CD14-positive monocyte (primary cell): ENCODE data around the gene CYP4F2. TPM values are rescaled to one million over a fixed set of nuclear protein-coding genes. Genes with fewer than 3 reads are reported as not detected.
"Not testable (repeated sequence)": the region's sequence is repeated elsewhere in the genome, so short reads cannot be mapped to it uniquely, and the experiment has no call there.

ENCODE experiments used
- DNase-seq, 3 donors: peaks; one replicate each; pipeline ENCODE4 v3.0.0-alpha.2; 2011 to 2022
- H2AFZ ChIP-seq: 2 replicates; pipeline ENCODE4 v1.6.0; 2012; ENCODE audit warnings: mild to moderate bottlenecking, low read depth, low read length, inconsistent platforms; ENCODE audit not compliant: insufficient read depth, poor library complexity, severe bottlenecking
- H3K27ac ChIP-seq, 2 donors: 1 replicate in 1 of 2; 2 replicates in 1 of 2; pipeline ENCODE4 v1.5.1; 2012 to 2013; ENCODE audit warnings: low read length in 2 of 2, control low read depth in 1 of 2, inconsistent platforms in 1 of 2, low read depth in 1 of 2, mild to moderate bottlenecking in 1 of 2
- H3K27me3 ChIP-seq, 2 donors: one replicate each; pipeline versions ENCODE4 v1.6.0 to v1.6.1; 2011 to 2013; ENCODE audit warnings: low read length in 2 of 2; ENCODE audit not compliant: control insufficient read depth in 2 of 2, insufficient read depth in 2 of 2
- H3K36me3 ChIP-seq, 2 donors: replicated peaks in 1 of 2; 1 replicate in 1 of 2; 2 replicates in 1 of 2; pipeline versions ENCODE4 v1.5.1 to v1.6.1; 2012 to 2013; ENCODE audit warnings: low read length in 2 of 2, control low read depth in 1 of 2, inconsistent platforms in 1 of 2, mild to moderate bottlenecking in 1 of 2; ENCODE audit not compliant: insufficient read depth in 2 of 2, control insufficient read depth in 1 of 2
- H3K4me1 ChIP-seq, 2 donors: 1 replicate in 1 of 2; 2 replicates in 1 of 2; pipeline versions ENCODE4 v1.5.1 to v1.6.1; 2012 to 2013; ENCODE audit warnings: low read length in 2 of 2, control low read depth in 1 of 2, inconsistent platforms in 1 of 2, mild to moderate bottlenecking in 1 of 2, moderate library complexity in 1 of 2; ENCODE audit not compliant: insufficient read depth in 2 of 2, control insufficient read depth in 1 of 2
- H3K4me2 ChIP-seq: replicated peaks from 2 replicates; pipeline ENCODE3; 2012; ENCODE audit warnings: low read length, moderate library complexity, mild to moderate bottlenecking; ENCODE audit not compliant: poor library complexity, severe bottlenecking; ENCODE audit errors: extremely low read depth
- H3K4me3 ChIP-seq, 3 experiments: fragments of 200-600 bp in 1 of 3; sonication (generic) in 1 of 3; replicated peaks in 1 of 3; 1 replicate in 2 of 3; 2 replicates in 1 of 3; pipeline ENCODE4 v1.5.1; 2011 to 2013; ENCODE audit warnings: low read length in 3 of 3, mild to moderate bottlenecking in 3 of 3, control low read depth in 2 of 3, low read depth in 2 of 3, inconsistent platforms in 1 of 3, moderate library complexity in 1 of 3
- H3K79me2 ChIP-seq: 2 replicates; pipeline ENCODE4 v1.6.0; 2012; ENCODE audit warnings: mild to moderate bottlenecking, control low read depth, inconsistent platforms, low read length, moderate library complexity; ENCODE audit not compliant: insufficient read depth
- H3K9ac ChIP-seq: 2 replicates; pipeline ENCODE4 v1.6.0; 2017; ENCODE audit warnings: low read length, mild to moderate bottlenecking; ENCODE audit not compliant: insufficient read depth, poor library complexity, severe bottlenecking
- H3K9me3 ChIP-seq, 2 donors: replicated peaks in 1 of 2; 1 replicate in 1 of 2; 2 replicates in 1 of 2; pipeline versions ENCODE4 v1.5.1 to v1.6.1; 2012 to 2013; ENCODE audit warnings: low read length in 2 of 2, control low read depth in 1 of 2; ENCODE audit not compliant: control insufficient read depth in 1 of 2, insufficient read depth in 1 of 2
- H4K20me1 ChIP-seq: 2 replicates; pipeline ENCODE4 v1.6.0; 2012; ENCODE audit warnings: mild to moderate bottlenecking, low read length, control low read depth, moderate library complexity; ENCODE audit not compliant: insufficient read depth
- H3K27ac Mint-ChIP-seq, 7 donors: one replicate each; pipeline ENCODE4 v1.8.0; 2020; ENCODE audit warnings: mild to moderate bottlenecking in 7 of 7, mixed read lengths in 7 of 7, moderate library complexity in 6 of 7, inconsistent platforms in 2 of 7
- H3K27me3 Mint-ChIP-seq, 3 donors: one replicate each; pipeline ENCODE4 v1.8.0; 2021 to 2022; ENCODE audit warnings: low read depth in 3 of 3, mild to moderate bottlenecking in 3 of 3, mixed read lengths in 3 of 3, moderate library complexity in 3 of 3, inconsistent platforms in 1 of 3
- H3K36me3 Mint-ChIP-seq, 2 donors: one replicate each; pipeline ENCODE4 v1.8.0; 2020; ENCODE audit warnings: mixed read lengths in 2 of 2, inconsistent platforms in 1 of 2, mild to moderate bottlenecking in 1 of 2
- H3K4me1 Mint-ChIP-seq: one replicate; pipeline ENCODE4 v1.8.0; 2020; ENCODE audit warnings: mild to moderate bottlenecking, mixed read lengths
- H3K4me3 Mint-ChIP-seq, 2 donors: one replicate each; pipeline ENCODE4 v1.8.0; 2020; ENCODE audit warnings: mild to moderate bottlenecking in 2 of 2, mixed read lengths in 2 of 2, moderate library complexity in 1 of 2
- H3K9me3 Mint-ChIP-seq, 7 donors: one replicate each; pipeline ENCODE4 v1.8.0; 2020 to 2022; ENCODE audit warnings: mixed read lengths in 7 of 7, mild to moderate bottlenecking in 6 of 7, moderate library complexity in 6 of 7, inconsistent platforms in 2 of 7
- CTCF ChIP-seq: fragments of 200-600 bp; IDR thresholded peaks from one replicate; pipeline ENCODE4 v1.8.0; 2022; ENCODE audit warnings: antibody characterized with exemption, mild to moderate bottlenecking
- WGBS: methylation state at CpG from one replicate; pipeline ENCODE4 v1.1.5; 2013; ENCODE audit warnings: missing lambda C conversion rate; ENCODE audit not compliant: insufficient coverage; 5-methylcytosine and 5-hydroxymethylcytosine counted together
- intact Hi-C, 2 donors: fragments of 100-400 bp; cut with micrococcal nuclease; formaldehyde crosslinking; loops; one replicate each; pipeline versions ENCODE4 v1.15.0 to v1.15.1; 2023
- polyA plus RNA-seq, 3 donors: library from polyadenylated mRNA; depleted of rRNA in 1 of 3; unstranded in 2 of 3; stranded (reverse) in 1 of 3; fragments of 300-500 nt in 2 of 3; fragments of >200 nt in 1 of 3; fragmentation: Illumina TruSeq in 2 of 3; gene quantifications; 1 replicate in 2 of 3; 2 replicates in 1 of 3; pipeline ENCODE4 v1.2.3, GENCODE V29; 2012 to 2021

CYP4F2 gene
- polyA plus RNA-seq, 3 donors, result not detected

GRCh38 chr19:15874821-15875474, 22.9 kb downstream of the CYP4F2 start:
- no peaks in the 10 kb centered on the region for H4K20me1 ChIP-seq
- no peaks in the 10 kb centered on the region for H3K27me3 ChIP-seq
- no peaks in the 10 kb centered on the region for H3K9me3 ChIP-seq
- H3K9ac ChIP-seq, result no peak overlapping the region
- H3K79me2 ChIP-seq, result no peaks in the 10 kb centered on the region
- no peak for DNase-seq
- H3K27ac ChIP-seq, result no peak overlapping the region
- Mint-ChIP-seq H3K27ac (no peak overlapping the region), H3K4me1 (peaks cover 19% of the 10 kb centered on the region), H3K9me3 (peaks cover 0 to 6% (median 0%) of the 10 kb centered on the region in 7 donors), H3K27me3 (peaks cover 0 to 2% (median 0%) of the 10 kb centered on the region in 3 donors), H3K36me3 (no peaks in the 10 kb centered on the region), H3K4me3 (no peak overlapping the region)
- H2AFZ ChIP-seq, result no peak overlapping the region
- no peak for TF ChIP-seq CTCF
- H3K4me1 ChIP-seq, result peaks cover 19 to 20% of the 10 kb centered on the region in 2 donors
- intact Hi-C loops, result no loop called here
- no peak overlapping the region for H3K4me3 ChIP-seq
- WGBS, result 0% methylated on average over 1 of the region's 4 CpGs
- H3K36me3 ChIP-seq, result no peaks in the 10 kb centered on the region
- no peak overlapping the region for H3K4me2 ChIP-seq

- not testable (repeated sequence) for DNase-seq, H3K4me3 Mint-ChIP-seq
Observed at GRCh38 chr19:15873771-15874170, 24.1 kb downstream of the CYP4F2 start.

More at GRCh38 chr19:15873771-15874170, 24.1 kb downstream of the CYP4F2 start:
- H3K27me3 ChIP-seq, H3K9ac ChIP-seq, H3K79me2 ChIP-seq, H3K9me3 ChIP-seq, H3K9me3 Mint-ChIP-seq, H4K20me1 ChIP-seq, H3K27me3 Mint-ChIP-seq, intact Hi-C loops, H3K4me2 ChIP-seq, H3K27ac Mint-ChIP-seq, H3K27ac ChIP-seq, H3K4me3 ChIP-seq, H3K36me3 Mint-ChIP-seq, H3K36me3 ChIP-seq, H2AFZ ChIP-seq: not testable (repeated sequence)
- H3K4me1 Mint-ChIP-seq, result peaks cover 31% of the 10 kb centered on the region
- 90% methylated on average over 3 of the region's 6 CpGs for WGBS
- peaks cover 29 to 32% of the 10 kb centered on the region in 2 donors for H3K4me1 ChIP-seq
